IMR-90 (cell line): ENCODE data around the gene OSER1. TPM values are rescaled to one million over a fixed set of nuclear protein-coding genes. Genes with fewer than 3 reads are reported as not detected.

Experiments used
- ATAC-seq: fragments of 200-7000 bp; cut with Tn5 transposase; 2 replicates; pipeline ENCODE4 v1.9.1; 2020; ENCODE audit warnings: low read depth, mild to moderate bottlenecking, moderate library complexity
- BruUV-seq: library from RNA; stranded (reverse); fragments of 400-500 nt; replicated peaks from 2 replicates; lab custom pipeline; 2021; lab: Mats Ljungman, UMichigan
- CTCF ChIA-PET: fragments of 300-600 bp; formaldehyde crosslinking; extraction: SDS; loops from one replicate; lab custom pipeline; 2021; ENCODE audit warnings: antibody characterized with exemption; lab: Yijun Ruan, JAX
- POLR2A ChIA-PET: fragments of 300-600 bp; sonication (Branson Sonifier 250); formaldehyde crosslinking; loops from one replicate; lab custom pipeline; 2022; ENCODE audit warnings: antibody characterized with exemption; ENCODE audit not compliant: unreplicated experiment; lab: Charles Lee
- DNase-seq: peaks from one replicate; pipeline ENCODE4 v3.0.0; 2013
- H2AFZ ChIP-seq: replicated peaks from 2 replicates; pipeline ENCODE3; 2013; ENCODE audit warnings: low read length, mild to moderate bottlenecking; ENCODE audit not compliant: poor library complexity
- H2AK5ac ChIP-seq: 2 replicates; pipeline ENCODE4 v1.6.1; 2013; ENCODE audit warnings: low read depth, low read length, inconsistent platforms
- H2AK9ac ChIP-seq: replicated peaks from 2 replicates; pipeline ENCODE3; 2013; ENCODE audit warnings: mild to moderate bottlenecking, low read depth, low read length, moderate library complexity; ENCODE audit not compliant: poor library complexity
- H2BK120ac ChIP-seq: 2 replicates; pipeline ENCODE4 v1.6.1; 2013; ENCODE audit warnings: low read depth, low read length, inconsistent platforms
- H2BK15ac ChIP-seq: 3 replicates; pipeline ENCODE4 v1.6.1; 2013; ENCODE audit warnings: low read depth, low read length, inconsistent platforms
- H2BK20ac ChIP-seq: 2 replicates; pipeline ENCODE4 v1.6.1; 2013; ENCODE audit warnings: low read depth, mild to moderate bottlenecking, inconsistent platforms, low read length, moderate library complexity
- H2BK5ac ChIP-seq: 2 replicates; pipeline ENCODE4 v1.6.1; 2013; ENCODE audit warnings: mild to moderate bottlenecking, low read depth, low read length, inconsistent platforms; ENCODE audit not compliant: poor library complexity, severe bottlenecking
- H3K14ac ChIP-seq: replicated peaks from 2 replicates; pipeline ENCODE4 v1.6.1; 2013; ENCODE audit warnings: low read depth, low read length, inconsistent platforms
- H3K18ac ChIP-seq: 2 replicates; pipeline ENCODE4 v1.6.1; 2013; ENCODE audit warnings: low read depth, low read length, control low read depth
- H3K23ac ChIP-seq: 2 replicates; pipeline ENCODE4 v1.6.1; 2013; ENCODE audit warnings: low read depth, low read length, inconsistent platforms
- H3K27ac ChIP-seq: 2 replicates; pipeline ENCODE4 v1.5.1; 2013; ENCODE audit warnings: mild to moderate bottlenecking, control low read depth, low read length; ENCODE audit not compliant: insufficient read depth
- H3K27me3 ChIP-seq: 2 replicates; pipeline ENCODE4 v1.6.1; 2013; ENCODE audit warnings: low read length; ENCODE audit not compliant: control insufficient read depth, insufficient read depth
- H3K36me3 ChIP-seq: 2 replicates; pipeline ENCODE4 v1.6.1; 2013; ENCODE audit warnings: low read length, mixed read lengths; ENCODE audit not compliant: control insufficient read depth, insufficient read depth
- H3K4ac ChIP-seq: 2 replicates; pipeline ENCODE4 v1.6.1; 2013; ENCODE audit warnings: low read depth, low read length, inconsistent platforms
- H3K4me1 ChIP-seq: 2 replicates; pipeline ENCODE4 v1.6.1; 2013; ENCODE audit warnings: low read length, mixed read lengths; ENCODE audit not compliant: control insufficient read depth, insufficient read depth
- H3K4me2 ChIP-seq: 2 replicates; pipeline ENCODE4 v1.6.1; 2013; ENCODE audit warnings: low read depth, mild to moderate bottlenecking, control low read depth, low read length, moderate library complexity
- H3K4me3 ChIP-seq: 2 replicates; pipeline ENCODE4 v1.5.1; 2013; ENCODE audit warnings: low read depth, mild to moderate bottlenecking, control low read depth, low read length, moderate library complexity; ENCODE audit not compliant: insufficient read depth
- H3K56ac ChIP-seq: 2 replicates; pipeline ENCODE4 v1.6.1; 2013; ENCODE audit warnings: low read length, inconsistent platforms; ENCODE audit not compliant: insufficient read depth; ENCODE audit errors: extremely low read depth
- H3K79me1 ChIP-seq, 2 experiments: 2 replicates each; pipeline ENCODE4 v1.6.1; 2013; ENCODE audit warnings: low read length in 2 of 2, inconsistent platforms in 1 of 2, low read depth in 1 of 2
- H3K9ac ChIP-seq: 2 replicates; pipeline ENCODE4 v1.6.1; 2013; ENCODE audit warnings: low read depth, low read length, control low read depth
- H3K9me1 ChIP-seq: 2 replicates; pipeline ENCODE4 v1.6.1; 2013; ENCODE audit warnings: low read length, inconsistent platforms; ENCODE audit not compliant: insufficient read depth
- H3K9me3 ChIP-seq: 2 replicates; pipeline ENCODE4 v1.6.1; 2013; ENCODE audit warnings: low read length; ENCODE audit not compliant: control insufficient read depth, insufficient read depth
- H4K20me1 ChIP-seq: 2 replicates; pipeline ENCODE4 v1.6.1; 2013; ENCODE audit warnings: low read length, inconsistent platforms; ENCODE audit not compliant: insufficient read depth
- H4K5ac ChIP-seq: 2 replicates; pipeline ENCODE4 v1.6.1; 2013; ENCODE audit warnings: mild to moderate bottlenecking, low read depth, low read length, control low read depth
- H4K8ac ChIP-seq, 2 experiments: 2 replicates each; pipeline ENCODE4 v1.6.1; 2013; ENCODE audit warnings: low read depth in 2 of 2, low read length in 2 of 2, control low read depth in 1 of 2, inconsistent platforms in 1 of 2
- H4K91ac ChIP-seq: 2 replicates; pipeline ENCODE4 v1.6.1; 2013; ENCODE audit warnings: low read depth, low read length, inconsistent platforms; ENCODE audit not compliant: insufficient read depth
- CEBPB ChIP-seq: IDR thresholded peaks from 2 replicates; pipeline ENCODE4 v1.6.1; 2012; ENCODE audit warnings: low read depth, low read length, improper control_type of control experiment
- CHD1 ChIP-seq: IDR thresholded peaks from 2 replicates; pipeline ENCODE4 v1.6.1; 2012; ENCODE audit warnings: low read depth, low read length, improper control_type of control experiment
- ELK1 ChIP-seq: fragments of 150-350 bp; IDR thresholded peaks from 2 replicates; pipeline ENCODE4 v1.6.1; 2016; ENCODE audit warnings: low read depth, mild to moderate bottlenecking, low read length, moderate library complexity, borderline replicate concordance
- FOS ChIP-seq: fragments of 150-350 bp; IDR thresholded peaks from 2 replicates; pipeline ENCODE4 v1.6.1; 2016; ENCODE audit warnings: low read depth, low read length
- MXI1 ChIP-seq: IDR thresholded peaks from 2 replicates; pipeline ENCODE4 v1.6.1; 2012; ENCODE audit warnings: low read depth, mild to moderate bottlenecking, low read length, moderate library complexity, borderline replicate concordance
- POLR2A ChIP-seq: IDR thresholded peaks from 2 replicates; pipeline ENCODE4 v1.6.1; 2012; ENCODE audit warnings: mild to moderate bottlenecking, low read depth, low read length
- WGBS, 2 experiments: methylation state at CpG; one replicate each; pipeline versions ENCODE4 v1.1.5 to v1.1.7; 2013; ENCODE audit warnings: missing lambda C conversion rate in 2 of 2; ENCODE audit not compliant: insufficient read length in 1 of 2; ENCODE audit errors: extremely low coverage in 2 of 2; 5-methylcytosine and 5-hydroxymethylcytosine counted together
- dilution Hi-C: fragments of 300-500 bp; cut with HindIII; formaldehyde crosslinking; loops from one replicate; pipeline ENCODE4 v1.14.3; 2018; ENCODE audit warnings: low sequenced_read_pairs; ENCODE audit not compliant: unreplicated experiment
- in situ Hi-C: fragments of 300-500 bp; cut with MboI; formaldehyde crosslinking; loops from 3 replicates; pipeline ENCODE4 v1.14.3; 2019; ENCODE audit warnings: low sequenced_read_pairs, inconsistent platforms, mixed read lengths
- intact Hi-C: fragments of 100-400 bp; cut with micrococcal nuclease; formaldehyde crosslinking; loops from 2 replicates; pipeline ENCODE4 v1.10.0; 2022
- polyA plus RNA-seq, 3 experiments: library from polyadenylated mRNA; depleted of rRNA; stranded (reverse); fragments of >200 nt; gene quantifications; 2 replicates each; pipeline ENCODE4 v1.2.3, GENCODE V29; 2012; ENCODE audit warnings: low replicate concordance in 1 of 3
- total RNA-seq: library from RNA; depleted of rRNA; stranded (reverse); fragments of >200 nt; gene quantifications from 2 replicates; pipeline ENCODE4 v1.2.3, GENCODE V29; 2012

OSER1 gene
- total and polyA plus RNA-seq, 2 of the 4 experiments (the other 2 are of a cell fraction), result 32.6 to 70.6 TPM

GRCh38 chr20:44219791-44220190, 9.2 kb upstream of the OSER1 start:
- H2AK5ac ChIP-seq, result no peak overlapping the region
- no peak overlapping the region for H2AFZ ChIP-seq
- ATAC-seq (no peak), DNase-seq (no peak)
- no peaks in the 10 kb centered on the region for H3K36me3 ChIP-seq
- in situ Hi-C loops (loop anchor here (5.0 to 10.0 kb wide), 3 partner anchors 93 to 385 kb away; partner anchors contain the start of genes FITM2 and TTPAL), intact Hi-C loops (loop anchor here (10.0 kb wide), 1 partner anchor 665 kb away; the partner anchor contains the start of gene YWHAB), dilution Hi-C loops (no loop called here)
- ChIA-PET CTCF (interaction anchor here (0.7 to 3.5 kb wide), 2 partner anchors 75 to 93 kb away, joined by 3 to 52 read pairs; partner anchors contain the start of gene FITM2), POLR2A (interaction anchor here (0.6 kb wide), 1 partner anchor 177 kb away, joined by 4 read pairs; no protein-coding TSS in a partner anchor)
- H3K79me1 ChIP-seq, result no peaks in the 10 kb centered on the region
- H3K9me1 ChIP-seq, result no peaks in the 10 kb centered on the region
- no peaks in the 10 kb centered on the region for H3K9me3 ChIP-seq
- H2BK120ac ChIP-seq, result no peak overlapping the region
- H3K4me2 ChIP-seq, result no peak overlapping the region
- H3K56ac ChIP-seq, result no peak overlapping the region
- no peak overlapping the region for H4K8ac ChIP-seq
- H3K27ac ChIP-seq, result no peak overlapping the region
- no peak overlapping the region for H2BK5ac ChIP-seq
- no peak overlapping the region for H3K23ac ChIP-seq
- no peak overlapping the region for H3K4ac ChIP-seq
- no peak overlapping the region for H4K5ac ChIP-seq
- no peak overlapping the region for H3K14ac ChIP-seq
- WGBS, 2 experiments, result 68% methylated on average over 3 of the region's 6 CpGs; no CpG with 5 or more reads in 1 of the 2 experiments
- H2AK9ac ChIP-seq, result no peak overlapping the region
- no peaks in the 10 kb centered on the region for H4K20me1 ChIP-seq
- no peak overlapping the region for H3K9ac ChIP-seq
- no peak overlapping the region for H2BK20ac ChIP-seq
- H3K27me3 ChIP-seq, result no peaks in the 10 kb centered on the region; the same call in 1 of the 2 replicates
- H4K91ac ChIP-seq, result no peak overlapping the region
- H3K4me1 ChIP-seq, result no peaks in the 10 kb centered on the region
- no peak overlapping the region for H3K4me3 ChIP-seq
- H3K18ac ChIP-seq, result no peak overlapping the region
- no TSS peak for BruUV-seq
- TF ChIP-seq ELK1 (no peak), FOS (no peak), CHD1 (no peak), CEBPB (no peak), POLR2A (no peak), MXI1 (no peak)
- H2BK15ac ChIP-seq, result no peak overlapping the region
